Astrocyte of the hippocampus (primary cell): Measurements from ENCODE around the gene LCN12.

Source experiments
- DNase-seq: peaks from one replicate; pipeline ENCODE4 v3.0.0; 2011; ENCODE audit warnings: low read depth, low spot score

Gene LCN12

DNA sequence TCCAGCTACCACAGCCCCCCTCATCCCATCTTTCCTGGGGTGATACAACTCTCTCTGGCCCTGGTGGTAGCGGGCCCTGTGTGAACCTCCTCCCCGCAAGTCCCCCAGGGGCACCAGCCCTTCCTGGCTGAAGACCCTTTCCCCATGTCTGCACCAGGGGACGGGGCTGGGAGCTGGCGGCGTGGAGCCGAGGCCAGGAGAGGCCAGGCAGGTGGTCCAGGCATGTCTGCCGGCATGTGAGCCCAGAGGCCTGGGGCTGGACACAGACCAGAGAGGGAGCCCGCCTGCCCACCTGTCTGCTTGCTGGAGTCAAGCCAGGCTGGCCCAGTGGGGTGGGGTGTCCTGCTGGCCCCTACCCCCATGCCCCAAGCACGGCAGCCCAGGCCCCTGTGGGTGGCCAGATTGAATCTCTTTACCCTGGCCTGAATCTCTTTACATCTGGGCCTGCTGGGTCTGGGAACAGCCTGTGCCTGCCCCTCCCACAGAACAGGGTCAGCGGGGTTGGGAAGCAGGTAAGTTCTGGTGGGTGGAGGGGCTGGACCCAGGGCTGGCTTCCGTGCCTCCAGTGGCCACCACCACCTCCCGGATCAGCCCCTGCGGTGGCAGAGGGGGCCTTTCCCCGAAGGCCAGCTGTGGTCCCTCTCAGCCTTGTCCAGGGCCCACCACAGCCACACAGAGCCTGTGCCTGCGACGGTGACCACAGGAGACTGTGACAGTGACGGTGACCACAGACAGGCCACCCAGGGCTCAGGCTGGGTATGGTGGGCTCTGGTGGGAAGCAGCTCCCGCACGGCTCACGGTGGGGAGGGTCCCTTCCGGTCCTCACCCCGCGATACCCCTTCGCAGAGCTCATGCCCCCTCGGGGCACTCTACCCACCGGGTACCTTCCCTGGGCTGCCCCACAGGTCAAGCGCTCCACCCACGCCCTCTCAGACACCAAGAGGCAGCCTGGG lies 7.1 kb downstream of the LCN12 start:
- DNase-seq = no peak

DNA sequence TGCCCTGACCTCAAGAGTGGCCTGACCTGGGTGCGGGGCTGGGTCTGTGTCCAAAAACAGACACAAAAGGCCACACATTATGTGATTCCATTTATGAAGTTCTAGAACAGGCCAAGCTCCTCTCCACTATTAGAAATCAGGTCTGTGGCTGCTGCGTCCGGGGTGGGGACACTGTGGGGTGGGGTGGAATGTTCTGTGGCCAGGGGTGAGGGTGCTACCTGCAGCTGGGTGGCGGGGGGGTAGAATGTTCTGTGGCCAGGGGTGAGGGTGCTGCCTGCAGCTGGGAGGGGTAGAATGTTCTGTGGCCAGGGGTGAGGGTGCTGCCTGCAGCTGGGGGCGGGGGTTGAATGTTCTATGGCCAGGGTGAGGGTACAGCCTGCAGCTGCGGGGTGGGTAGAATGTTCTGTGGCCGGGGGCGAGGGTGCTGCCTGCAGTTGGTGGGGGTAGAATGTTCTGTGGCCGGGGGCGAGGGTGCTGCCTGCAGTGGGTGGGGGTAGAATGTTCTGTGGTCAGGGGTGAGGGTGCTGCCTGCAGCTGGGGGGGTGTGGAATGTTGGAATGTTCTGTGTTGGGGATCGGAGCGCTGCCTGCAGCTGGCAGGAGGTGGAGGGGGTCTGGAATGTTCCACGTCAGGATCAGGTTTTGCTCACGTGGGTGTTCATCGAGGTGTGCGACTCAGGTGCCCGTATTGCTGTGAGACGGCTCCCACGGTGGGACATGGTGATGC lies 8.3 kb downstream of the LCN12 start:
- peak; percentile 56 for DNase-seq

DNA sequence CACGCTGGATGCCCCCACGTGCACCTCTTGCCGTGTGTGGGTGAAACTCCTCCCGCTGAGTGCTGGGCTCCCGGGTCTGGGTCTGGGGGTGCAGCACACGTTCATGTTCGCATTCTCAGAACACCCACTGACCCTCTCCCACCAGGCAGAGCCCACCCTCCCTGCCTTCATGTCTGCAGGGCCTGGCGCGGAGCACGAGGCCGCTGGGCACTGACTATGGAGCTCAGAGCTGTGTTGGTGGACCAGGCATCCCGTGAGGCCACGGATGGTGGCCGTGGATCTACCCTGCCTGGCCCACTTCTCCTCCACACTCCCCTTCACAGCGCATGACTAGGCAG lies 8.8 kb downstream of the LCN12 start:
- no peak for DNase-seq

DNA sequence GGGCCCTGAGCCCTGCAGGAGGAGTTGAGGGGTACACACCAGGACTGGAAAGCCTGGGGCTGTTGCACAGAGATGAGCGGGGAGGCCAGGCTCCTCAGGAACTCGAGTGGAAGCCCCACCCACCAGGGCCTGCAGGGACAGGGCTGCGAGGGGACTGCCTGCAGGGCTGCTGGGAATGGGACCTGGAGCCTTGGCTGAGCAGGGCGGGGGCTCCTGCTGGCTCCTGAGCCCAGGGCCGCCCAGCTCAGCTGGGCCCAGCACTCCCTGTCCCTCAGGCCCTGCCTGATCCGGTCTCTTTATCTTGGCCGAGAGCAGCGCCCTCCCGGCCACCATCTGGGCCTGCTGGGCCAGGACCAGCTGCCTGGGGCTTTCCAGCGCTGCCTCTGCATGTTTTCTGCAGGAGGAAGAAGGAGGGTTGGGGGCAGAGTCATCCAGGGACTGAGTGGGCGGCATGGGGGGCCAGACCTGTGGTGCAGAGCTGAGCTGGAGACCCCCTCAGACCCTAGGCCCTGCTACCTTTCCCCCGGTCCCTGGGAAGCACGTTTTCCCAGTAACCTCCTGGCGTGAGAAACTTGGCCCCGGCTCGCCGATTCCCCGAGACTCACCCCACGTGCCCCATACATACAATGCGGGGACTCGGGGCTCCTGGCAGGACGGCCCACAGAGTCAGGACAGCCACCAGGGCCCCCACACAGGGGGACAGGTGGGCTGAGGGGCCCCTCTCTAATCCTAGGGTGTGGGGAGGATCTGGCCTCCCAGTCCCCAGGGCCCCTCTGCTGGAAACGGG lies 9.4 kb downstream of the LCN12 start:
- no peak for DNase-seq

GRCh38 chr9:136962163-136962562 lies 10.1 kb downstream of the LCN12 start:
- DNase-seq = no peak

DNA sequence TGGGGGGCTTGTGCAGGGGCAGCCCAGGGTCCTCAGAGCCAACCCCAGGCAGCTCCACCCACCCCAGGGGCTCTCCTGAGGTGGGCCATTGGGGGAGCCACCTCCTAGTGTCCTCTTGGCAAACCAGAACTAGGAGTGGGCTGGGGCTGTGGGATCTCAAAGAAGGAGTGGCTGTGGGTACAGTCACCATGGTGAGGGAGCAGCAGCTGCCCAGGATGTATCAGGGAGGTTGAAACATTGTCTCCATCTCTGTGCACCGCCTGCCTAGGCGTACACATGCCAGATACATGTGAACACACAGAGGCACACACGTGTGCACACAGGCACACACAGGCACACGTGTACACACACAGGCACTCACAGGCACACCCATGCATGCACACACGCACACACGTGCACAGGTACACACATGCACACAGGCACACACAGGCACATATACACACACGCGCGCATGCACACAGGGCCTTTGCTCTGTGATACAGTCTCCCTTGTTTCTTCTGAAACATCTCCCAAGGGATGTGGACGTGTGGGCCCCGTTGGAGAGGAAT lies 10.7 kb downstream of the LCN12 start:
- no peak for DNase-seq

GRCh38 chr9:136963341-136963740 lies 11.3 kb downstream of the LCN12 start:
- no peak for DNase-seq

GRCh38 chr9:136963751-136964150 lies 11.7 kb downstream of the LCN12 start:
- no peak for DNase-seq

DNA sequence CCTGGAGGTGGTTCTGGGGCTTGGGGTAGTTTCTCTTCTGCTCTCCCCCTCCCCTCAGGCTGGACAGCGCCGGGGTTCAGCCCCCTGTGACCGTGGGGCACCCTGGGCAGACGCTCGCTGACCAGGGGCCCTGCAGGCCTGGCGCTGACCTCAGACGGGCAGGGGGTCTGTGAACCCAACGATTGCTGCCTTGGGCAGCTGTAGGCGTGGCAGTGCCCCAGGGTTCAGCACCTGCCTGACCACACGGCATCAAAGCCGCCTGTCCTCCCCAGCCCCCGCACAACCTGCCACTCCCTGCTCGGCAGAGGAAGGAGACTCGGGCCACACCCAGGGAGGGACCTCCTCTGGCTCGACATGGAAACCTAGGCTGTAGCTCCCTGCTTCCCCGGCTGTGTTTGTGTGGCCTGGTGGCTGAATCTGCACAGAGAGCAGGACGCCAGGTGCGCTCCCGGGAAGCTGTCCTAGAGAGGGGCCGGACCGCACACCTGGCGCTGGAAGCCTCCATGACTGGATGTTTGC lies 12.2 kb downstream of the LCN12 start:
- no peak for DNase-seq

DNA sequence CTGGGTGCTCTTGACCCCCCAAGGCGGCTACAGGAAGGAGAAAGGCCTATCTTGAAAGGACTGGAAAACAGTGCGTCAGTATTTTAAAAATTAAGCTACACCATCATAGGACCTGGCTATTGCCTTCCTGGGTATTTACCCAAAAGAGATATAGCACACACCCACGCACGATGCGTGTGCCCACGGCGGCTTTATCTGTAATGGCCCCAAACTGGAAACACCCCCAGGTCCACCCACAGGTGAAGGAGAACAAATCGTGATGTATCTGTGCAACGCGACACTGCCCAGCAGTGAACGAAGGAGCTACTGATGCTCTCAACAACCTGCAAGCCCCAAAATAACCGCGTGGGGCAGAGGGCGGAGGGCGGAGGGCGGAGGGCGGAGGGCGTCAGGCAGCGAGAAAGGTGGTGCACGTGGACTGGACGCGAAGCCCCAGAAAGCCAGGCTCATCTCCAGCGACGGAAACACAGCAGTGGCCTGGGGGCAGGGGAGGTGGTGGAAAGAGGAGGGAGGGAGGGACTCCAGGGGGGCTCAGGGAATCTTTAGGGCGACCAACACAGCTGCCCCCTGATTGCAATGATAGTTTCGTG lies 12.9 kb downstream of the LCN12 start:
- no peak for DNase-seq

GRCh38 chr9:136965771-136966484 lies 13.9 kb downstream of the LCN12 start:
- DNase-seq = no peak

- no peak for DNase-seq
These were observed 16.5 kb downstream of the LCN12 start for GRCh38 chr9:136968333-136969127.

GRCh38 chr9:136969150-136969549 lies 17.1 kb downstream of the LCN12 start:
- no peak for DNase-seq

GRCh38 chr9:136969774-136970173 lies 17.7 kb downstream of the LCN12 start:
- DNase-seq = no peak

- DNase-seq = no peak
These were observed 18.3 kb downstream of the LCN12 start for GRCh38 chr9:136970361-136970760.

- no peak for DNase-seq
These were observed 19.7 kb downstream of the LCN12 start for GRCh38 chr9:136971746-136972145.

DNA sequence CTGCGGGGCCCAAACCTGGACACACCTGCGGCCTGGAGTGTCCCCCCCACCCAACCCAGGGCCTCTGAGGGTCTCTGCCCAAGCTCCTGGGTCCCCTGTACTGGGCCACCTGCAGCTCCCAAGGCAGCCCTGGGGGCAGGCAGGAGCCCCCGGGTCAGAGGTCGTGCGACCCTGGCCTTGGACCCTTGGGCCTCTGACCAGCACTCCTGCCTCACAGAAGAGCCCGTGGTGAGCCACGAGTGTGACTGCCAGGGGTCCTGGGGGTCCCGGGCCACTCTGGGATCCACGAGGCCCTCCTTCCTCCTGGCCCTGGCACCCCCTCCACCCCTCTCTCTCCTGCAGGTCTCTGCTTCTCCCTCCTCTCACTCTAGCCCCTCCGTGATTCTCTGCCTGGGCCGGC lies 20.3 kb downstream of the LCN12 start:
- DNase-seq = no peak

GRCh38 chr9:136972743-136973142 lies 20.7 kb downstream of the LCN12 start:
- DNase-seq = no peak
